A549 (cell line): Measurements from ENCODE around the gene EVC. TPM values are rescaled to one million over a fixed set of nuclear protein-coding genes. Genes with fewer than 3 reads are reported as not detected.

Experiments
- ATAC-seq, 2 experiments: fragments of 200-7000 bp in 1 of 2; fragments of >200 bp in 1 of 2; cut with Nextera tagmentation in 1 of 2; cut with Tn5 transposase in 1 of 2; 3 replicates each; pipeline versions ENCODE4 v1.8.0 to v1.9.1; 2018 to 2020; ENCODE audit warnings: mild to moderate bottlenecking in 1 of 2, moderate library complexity in 1 of 2
- CTCF ChIA-PET: fragments of 300-600 bp; sonication (Branson Sonifier 250); formaldehyde crosslinking; extraction: SDS; loops from one replicate; lab custom pipeline; 2021; ENCODE audit warnings: antibody characterized with exemption, inconsistent platforms; lab: Yijun Ruan, JAX
- POLR2A ChIA-PET: fragments of 350-600 bp; formaldehyde crosslinking; extraction: SDS; loops from one replicate; lab custom pipeline; 2021; ENCODE audit warnings: antibody characterized with exemption, inconsistent platforms; lab: Yijun Ruan, JAX
- DNase-seq, 2 experiments: peaks; one replicate each; pipeline versions ENCODE4 v3.0.0 to v3.0.0-alpha.2; 2011 to 2016; ENCODE audit warnings: low read depth in 1 of 2, low spot score in 1 of 2
- FAIRE-seq: peaks from 2 replicates; lab custom pipeline; 2011; peaks lifted over from hg19 to GRCh38; lab: Jason Lieb, UNC
- H3K27ac ChIP-seq, 2 experiments: fragments of >200 bp; sonication (Bioruptor Twin); formaldehyde crosslinking; 3 replicates each; pipeline ENCODE4 v1.5.1; 2016 to 2017
- H3K4me1 ChIP-seq: fragments of >200 bp; sonication (Bioruptor Twin); formaldehyde crosslinking; 3 replicates; pipeline ENCODE4 v1.6.1; 2016
- H3K4me2 ChIP-seq: fragments of >200 bp; sonication (Bioruptor Twin); formaldehyde crosslinking; 3 replicates; pipeline ENCODE4 v1.6.1; 2016
- H3K4me3 ChIP-seq: fragments of >200 bp; sonication (Bioruptor Twin); formaldehyde crosslinking; 3 replicates; pipeline ENCODE4 v1.5.1; 2016
- H3K9me3 ChIP-seq: fragments of >200 bp; sonication (Bioruptor Twin); formaldehyde crosslinking; 3 replicates; pipeline ENCODE4 v1.6.1; 2016
- BHLHE40 ChIP-seq: IDR thresholded peaks from 2 replicates; pipeline ENCODE4 v1.6.1; 2012; ENCODE audit warnings: low read depth, low read length, inconsistent platforms
- CEBPB ChIP-seq, 2 experiments: fragments of >200 bp in 1 of 2; sonication (Bioruptor Twin) in 1 of 2; formaldehyde crosslinking in 1 of 2; IDR thresholded peaks; 2 replicates each; pipeline ENCODE4 v1.6.1; 2012 to 2016
- ELK1 ChIP-seq: fragments of 150-350 bp; IDR thresholded peaks from 2 replicates; pipeline ENCODE4 v1.6.1; 2014; ENCODE audit warnings: low read depth, mild to moderate bottlenecking, low read length
- FOSL2 ChIP-seq, 2 experiments: fragments of 450-650 bp in 1 of 2; fragments of >200 bp in 1 of 2; sonication (Bioruptor Twin) in 1 of 2; formaldehyde crosslinking; IDR thresholded peaks; 2 replicates each; pipeline versions ENCODE4 v1.5.0 to v1.6.1; 2016 to 2020; ENCODE audit warnings: mild to moderate bottlenecking in 1 of 2, moderate library complexity in 1 of 2
- FOXS1 ChIP-seq: fragments of 250-450 bp; sonication (Bioruptor Pico); IDR thresholded peaks from 2 replicates; pipeline ENCODE4 v1.5.0; 2020; ENCODE audit warnings: mild to moderate bottlenecking, moderate library complexity
- JUNB ChIP-seq: fragments of >200 bp; sonication (Bioruptor Twin); formaldehyde crosslinking; IDR thresholded peaks from 2 replicates; pipeline ENCODE4 v1.6.1; 2016
- RNF2 ChIP-seq: fragments of 200-600 bp; sonication (generic); IDR thresholded peaks from 2 replicates; pipeline ENCODE4 v1.6.1; 2016; ENCODE audit warnings: low read depth, mild to moderate bottlenecking, antibody characterized with exemption, moderate library complexity, borderline replicate concordance
- ZNF302 ChIP-seq: fragments of 250-450 bp; sonication (Bioruptor Pico); IDR thresholded peaks from 2 replicates; pipeline ENCODE4 v1.9.0; 2021; ENCODE audit warnings: inconsistent platforms, mild to moderate bottlenecking, moderate library complexity
- ZSCAN20 ChIP-seq: fragments of 250-450 bp; sonication (Bioruptor Pico); IDR thresholded peaks from 2 replicates; pipeline ENCODE4 v1.8.0; 2022; ENCODE audit warnings: mild to moderate bottlenecking, moderate library complexity
- WGBS: methylation state at CpG from one replicate; pipeline ENCODE4 v1.1.6; 2017; ENCODE audit errors: missing lambda C conversion rate; 5-methylcytosine and 5-hydroxymethylcytosine counted together
- polyA plus RNA-seq, 4 experiments: library from polyadenylated mRNA; depleted of rRNA in 3 of 4; stranded (reverse); fragments of >200 nt; fragmentation: RNase III in 1 of 4; extraction: RNeasy Plus Mini Kit Qiagen cat#74134 plus additional on column Dnase treatment in 1 of 4; gene quantifications; 2 replicates in 3 of 4; 3 replicates in 1 of 4; pipeline ENCODE4 v1.2.3, GENCODE V29; 2011 to 2017
- TF ChIP-seq, protein P1 (sequence below): fragments of >200 bp; sonication (Bioruptor Twin); formaldehyde crosslinking; IDR thresholded peaks from 2 replicates; pipeline ENCODE4 v1.6.1; 2016

EVC gene
- polyA plus RNA-seq, 2 of the 4 experiments (the other 2 are of a cell fraction) = 3.0 to 5.5 TPM

DNA sequence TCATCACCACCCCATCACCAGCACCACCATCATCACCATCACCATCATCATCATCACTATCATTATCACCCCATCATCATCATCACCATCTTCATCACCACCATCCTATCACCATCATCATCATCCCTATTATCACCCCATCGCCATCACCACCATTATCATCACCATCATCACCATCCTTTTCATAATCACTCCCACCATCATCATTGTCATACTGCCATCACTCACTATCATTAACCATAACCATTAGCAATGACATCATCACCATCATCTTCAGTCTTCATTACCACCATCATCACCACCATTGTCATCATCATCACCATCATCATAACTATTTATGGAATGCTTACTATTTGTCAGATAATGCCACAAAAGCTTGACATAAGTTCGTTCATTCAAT is 146.2 kb downstream of the EVC start (continued):
- TF ChIP-seq ZSCAN20 (CRISPR knock-in tag) = no peak
- TF ChIP-seq, protein P1, sequence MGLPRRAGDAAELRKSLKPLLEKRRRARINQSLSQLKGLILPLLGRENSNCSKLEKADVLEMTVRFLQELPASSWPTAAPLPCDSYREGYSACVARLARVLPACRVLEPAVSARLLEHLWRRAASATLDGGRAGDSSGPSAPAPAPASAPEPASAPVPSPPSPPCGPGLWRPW = no peak
- no peak for TF ChIP-seq ZNF302 (CRISPR knock-in tag)
- TF ChIP-seq BHLHE40 = no peak
- TF ChIP-seq RNF2 = no peak

- no peak overlapping the region for H3K27ac ChIP-seq
- 23% methylated on average over 16 of the region's 16 CpGs for WGBS
- TF ChIP-seq CEBPB (IDR thresholded peaks at IDR 0.05) (peak in 1 of 2 experiments; percentile 37; a peak in 1 of 4 replicates), FOSL2 (IDR thresholded peaks at IDR 0.05) (no peak), FOSL2 (CRISPR knock-in tag; IDR thresholded peaks at IDR 0.05) (no peak), FOXS1 (CRISPR knock-in tag) (no peak)
- TF ChIP-seq, all 56 proteins: peak for 1
- Histone ChIP-seq H3K4me3 (no peak overlapping the region), H3K4me1 (peaks cover 2% of the 10 kb centered on the region), H3K4me2 (no peak overlapping the region), H3K9me3 (no peaks in the 10 kb centered on the region)
- no peak for ATAC-seq
- no peak for FAIRE-seq
- no peak for DNase-seq
- CTCF ChIA-PET = interaction anchor here (0.6 kb wide), 1 partner anchor 399 kb away, joined by 3 read pairs; no protein-coding TSS in a partner anchor
- POLR2A ChIA-PET = no interaction called here
Measured at GRCh38 chr4:5858020-5858769, 147.2 kb downstream of the EVC start.

DNA sequence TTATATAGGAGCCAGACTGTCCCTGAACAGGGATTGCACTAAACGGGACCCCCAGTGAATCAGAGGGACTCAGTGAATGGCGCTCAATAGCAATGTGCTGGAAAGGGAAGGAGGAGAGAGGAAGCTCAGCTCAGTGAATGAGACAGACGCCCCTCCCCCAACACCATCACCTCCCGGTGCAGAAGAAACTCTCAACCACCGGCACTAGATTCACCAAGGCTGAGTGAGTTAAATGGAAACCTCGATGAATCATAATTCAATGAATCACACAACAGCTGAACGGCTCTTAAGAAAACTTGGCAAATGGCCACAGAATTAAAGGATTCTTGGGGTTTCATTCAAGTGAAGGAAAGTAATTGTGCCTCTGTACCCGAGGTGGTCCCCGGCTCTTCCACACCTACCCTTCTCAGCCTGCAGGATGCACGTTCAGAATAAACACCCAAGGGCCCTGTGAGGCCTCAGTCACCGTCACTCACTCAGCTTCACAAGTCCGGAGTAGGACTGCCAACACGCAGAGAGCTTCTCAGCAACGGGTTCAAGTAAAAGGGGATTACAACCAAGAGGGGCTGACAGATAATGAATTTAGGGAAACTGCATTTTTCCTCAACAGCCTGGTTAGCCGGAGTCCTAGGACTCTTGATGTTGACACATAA is 152.6 kb downstream of the EVC start:
- H3K4me1 ChIP-seq = peaks cover 10% of the 10 kb centered on the region
- 11% methylated on average over 15 of the region's 15 CpGs for WGBS
- ATAC-seq = peak; percentile 73 to 84
- TF ChIP-seq FOSL2 (IDR thresholded peaks at IDR 0.05) = peak; percentile 73
- peak; percentile 59 for TF ChIP-seq FOSL2 (CRISPR knock-in tag; IDR thresholded peaks at IDR 0.05)
- no peak for TF ChIP-seq ELK1
- TF ChIP-seq JUNB = peak; percentile 56
- TF ChIP-seq, all 56 proteins: peak for 2
- DNase-seq (peak; percentile 30 to 62), FAIRE-seq (no peak)
- POLR2A ChIA-PET = no interaction called here
- peak overlapping the region; percentile 41 for H3K4me2 ChIP-seq
- no peak overlapping the region for H3K27ac ChIP-seq
- CTCF ChIA-PET = no interaction called here
- H3K9me3 ChIP-seq = no peaks in the 10 kb centered on the region
- no peak overlapping the region for H3K4me3 ChIP-seq

Other genes with a start within 250 kb of the EVC start
- 0.96 and 1.5 TPM in 2 replicates for gene EVC2, start 2.6 kb upstream of the EVC start, polyA plus RNA-seq (2011; rRNA removed)
- gene EVC2, start 2.6 kb upstream of the EVC start, polyA plus RNA-seq (2017; fragmentation: RNase III; extraction: RNeasy Plus Mini Kit Qiagen cat#74134 plus additional on column Dnase treatment) = 1.3 to 1.5 TPM (median 1.5 TPM) in 3 replicates
- 0.74 and 1.1 TPM in 2 replicates for gene CRMP1, start 181.9 kb downstream of the EVC start, polyA plus RNA-seq (2011; rRNA removed)
- gene CRMP1, start 181.9 kb downstream of the EVC start, polyA plus RNA-seq (2017; fragmentation: RNase III; extraction: RNeasy Plus Mini Kit Qiagen cat#74134 plus additional on column Dnase treatment) = 0.67 to 0.80 TPM (median 0.71 TPM) in 3 replicates